OCI-LY3 (cell line): ENCODE results near the gene CTNNBIP1.

ENCODE experiments used
- H2AFZ ChIP-seq: fragments of 200-600, 300-600 bp; shearing (Covaris generic); 2 replicates; pipeline ENCODE4 v1.6.0; 2014; ENCODE audit warnings: antibody characterized with exemption, low read depth, low read length
- H3K27ac ChIP-seq: fragments of 200-600, 300-600 bp; sonication (generic); 2 replicates; pipeline ENCODE4 v1.5.1; 2014; ENCODE audit warnings: mild to moderate bottlenecking, low read length, moderate library complexity, mixed read lengths
- H3K27me3 ChIP-seq: fragments of 200-600, 300-600 bp; sonication (generic); 2 replicates; pipeline ENCODE4 v1.6.1; 2014; ENCODE audit warnings: low read depth, low read length, mixed read lengths
- H3K36me3 ChIP-seq: fragments of 200-600, 300-600 bp; sonication (generic); replicated peaks from 2 replicates; pipeline ENCODE3; 2014; ENCODE audit warnings: low read depth, low read length, mixed read lengths
- H3K4me1 ChIP-seq: fragments of 300-600, 200-600 bp; sonication (generic); 2 replicates; pipeline ENCODE4 v1.6.1; 2014; ENCODE audit warnings: low read length, mixed read lengths
- H3K4me2 ChIP-seq: fragments of 200-600, 300-600 bp; sonication (generic); 2 replicates; pipeline ENCODE4 v1.6.1; 2014; ENCODE audit warnings: low read length, mixed read lengths
- H3K4me3 ChIP-seq: fragments of 300-600, 200-600 bp; sonication (generic); 2 replicates; pipeline ENCODE4 v1.5.1; 2014; ENCODE audit warnings: antibody characterized with exemption, mild to moderate bottlenecking, low read length, moderate library complexity
- H3K79me2 ChIP-seq: fragments of 300-600, 200-600 bp; shearing (Covaris generic); 2 replicates; pipeline ENCODE4 v1.6.1; 2014; ENCODE audit warnings: mild to moderate bottlenecking, low read length, mixed read lengths
- H3K9ac ChIP-seq: fragments of 300-600, 200-600 bp; shearing (Covaris generic); 2 replicates; pipeline ENCODE4 v1.6.0; 2014; ENCODE audit warnings: mild to moderate bottlenecking, low read length, moderate library complexity
- H3K9me3 ChIP-seq: fragments of 200-600, 300-600 bp; shearing (Covaris generic); 2 replicates; pipeline ENCODE4 v1.6.1; 2014; ENCODE audit warnings: low read length, mixed read lengths; ENCODE audit not compliant: insufficient read depth
- H4K20me1 ChIP-seq: fragments of 200-600, 300-600 bp; sonication (generic); 2 replicates; pipeline ENCODE4 v1.6.1; 2016; ENCODE audit warnings: low read length, mixed read lengths; ENCODE audit not compliant: insufficient read depth
- CTCF ChIP-seq: fragments of 200-600, 300-600 bp; sonication (generic); IDR thresholded peaks from 2 replicates; pipeline ENCODE4 v1.5.1; 2014; ENCODE audit warnings: antibody characterized with exemption, low read length, low read depth
- EZH2phosphoT487 ChIP-seq: fragments of 200-600 bp; shearing (Covaris generic); IDR thresholded peaks from 2 replicates; pipeline ENCODE4 v1.6.1; 2018; ENCODE audit warnings: antibody characterized with exemption, mixed run types, low read depth

The CTNNBIP1 gene

GRCh38 chr1:9817734-9818133 is 92.3 kb downstream of the CTNNBIP1 start:
- no peak overlapping the region for H2AFZ ChIP-seq
- H3K9ac ChIP-seq = no peak overlapping the region
- H4K20me1 ChIP-seq = peaks cover 65% of the 10 kb centered on the region
- peaks cover 5% of the 10 kb centered on the region for H3K36me3 ChIP-seq
- no peak overlapping the region for H3K27ac ChIP-seq
- H3K27me3 ChIP-seq = no peaks in the 10 kb centered on the region
- H3K4me1 ChIP-seq = peaks cover 10% of the 10 kb centered on the region
- H3K9me3 ChIP-seq = no peaks in the 10 kb centered on the region
- H3K4me2 ChIP-seq = no peak overlapping the region
- no peak for TF ChIP-seq CTCF
- no peak for TF ChIP-seq EZH2phosphoT487
- no peak overlapping the region for H3K4me3 ChIP-seq
- peaks cover 96% of the 10 kb centered on the region for H3K79me2 ChIP-seq

- H3K27ac ChIP-seq = no peak overlapping the region
- no peaks in the 10 kb centered on the region for H3K9me3 ChIP-seq
- no peaks in the 10 kb centered on the region for H3K4me1 ChIP-seq
- no peaks in the 10 kb centered on the region for H3K27me3 ChIP-seq
- H2AFZ ChIP-seq = no peak overlapping the region
- no peak overlapping the region for H3K4me2 ChIP-seq
- peaks cover 62% of the 10 kb centered on the region for H4K20me1 ChIP-seq
- H3K4me3 ChIP-seq = no peak overlapping the region
- peaks cover 5% of the 10 kb centered on the region for H3K36me3 ChIP-seq
- TF ChIP-seq EZH2phosphoT487 = no peak
- no peak for TF ChIP-seq CTCF
- no peak overlapping the region for H3K9ac ChIP-seq
- peaks cover 94% of the 10 kb centered on the region for H3K79me2 ChIP-seq
Measured at GRCh38 chr1:9816199-9816598, 93.9 kb downstream of the CTNNBIP1 start.

- TF ChIP-seq CTCF (no peak), EZH2phosphoT487 (no peak)
- Histone ChIP-seq H2AFZ (no peak overlapping the region), H3K4me2 (no peak overlapping the region), H3K27ac (no peak overlapping the region), H3K9me3 (no peaks in the 10 kb centered on the region), H3K79me2 (peaks cover 92% of the 10 kb centered on the region), H3K27me3 (no peaks in the 10 kb centered on the region), H3K4me3 (no peak overlapping the region), H3K4me1 (no peaks in the 10 kb centered on the region), H3K9ac (no peak overlapping the region), H4K20me1 (peaks cover 59% of the 10 kb centered on the region), H3K36me3 (peaks cover 5% of the 10 kb centered on the region)
Measured at GRCh38 chr1:9815150-9815549, 94.9 kb downstream of the CTNNBIP1 start.

GRCh38 chr1:9814619-9815018 is 95.5 kb downstream of the CTNNBIP1 start:
- H3K4me1 ChIP-seq = no peaks in the 10 kb centered on the region

More at GRCh38 chr1:9814619-9815018, 95.5 kb downstream of the CTNNBIP1 start:
- Histone ChIP-seq H3K4me2 (no peak overlapping the region), H3K9me3 (no peaks in the 10 kb centered on the region), H3K79me2 (peaks cover 90% of the 10 kb centered on the region), H3K27ac (no peak overlapping the region), H4K20me1 (peaks cover 57% of the 10 kb centered on the region), H3K27me3 (no peaks in the 10 kb centered on the region), H3K4me3 (no peak overlapping the region), H2AFZ (no peak overlapping the region), H3K9ac (no peak overlapping the region), H3K36me3 (peaks cover 4% of the 10 kb centered on the region)
- TF ChIP-seq EZH2phosphoT487 (no peak), CTCF (no peak)
